Midbrain (tissue), 1 donor: Measurements from ENCODE around the gene MUC7.
"Not testable (repeated sequence)": the region's sequence is repeated elsewhere in the genome, so short reads cannot be mapped to it uniquely, and the experiment has no call there.

Experiments
- DNase-seq: peaks from one replicate; lab custom pipeline; 2025; lab: John Stamatoyannopoulos, UW

Gene MUC7

GRCh38 chr4:70471897-70472296 lies at the start of gene MUC7:
Gene MUC7 (plus strand): TSS chr4:70472197. CDS start chr4:70474022, 1,825 bp downstream.
- DNase-seq, result no peak

- DNase-seq, result no peak
These were observed 46.7 kb upstream of the MUC7 start for GRCh38 chr4:70425306-70425705.

GRCh38 chr4:70426789-70427188 lies 45.2 kb upstream of the MUC7 start:
- no peak for DNase-seq

GRCh38 chr4:70437197-70437596 lies 34.8 kb upstream of the MUC7 start:
- DNase-seq, result no peak

GRCh38 chr4:70442474-70442873 lies 29.5 kb upstream of the MUC7 start:
- no peak for DNase-seq

- DNase-seq, result no peak
These were observed 28.7 kb upstream of the MUC7 start for GRCh38 chr4:70443329-70443728.

- no peak for DNase-seq
These were observed 22.8 kb upstream of the MUC7 start for GRCh38 chr4:70449220-70449619.

GRCh38 chr4:70452946-70453345 lies 19.1 kb upstream of the MUC7 start:
- no peak for DNase-seq

GRCh38 chr4:70463335-70463734 lies 8.7 kb upstream of the MUC7 start:
- no peak for DNase-seq

- DNase-seq, result no peak
These were observed 1.7 kb downstream of the MUC7 start for GRCh38 chr4:70473679-70474078.

- no peak for DNase-seq
These were observed 16.8 kb downstream of the MUC7 start for GRCh38 chr4:70488748-70489147.

- DNase-seq, result peak; percentile 9
These were observed 24.2 kb downstream of the MUC7 start for GRCh38 chr4:70496231-70496630.

- DNase-seq, result not testable (repeated sequence)
These were observed 29.8 kb downstream of the MUC7 start for GRCh38 chr4:70501838-70502237.

- no peak for DNase-seq
These were observed 32.7 kb downstream of the MUC7 start for GRCh38 chr4:70504733-70505132.

- peak; percentile 67 for DNase-seq
These were observed 33.3 kb downstream of the MUC7 start for GRCh38 chr4:70505151-70505748.

GRCh38 chr4:70508801-70509200 lies 36.8 kb downstream of the MUC7 start:
- DNase-seq, result no peak

- no peak for DNase-seq
These were observed 39.4 kb downstream of the MUC7 start for GRCh38 chr4:70511365-70511764.

- no peak for DNase-seq
These were observed 43.6 kb downstream of the MUC7 start for GRCh38 chr4:70515367-70516250.

- no peak for DNase-seq
These were observed 46.3 kb downstream of the MUC7 start, which contains the start of gene AMTN for GRCh38 chr4:70518269-70518668. Gene AMTN (plus strand): TSS chr4:70518569. CDS start chr4:70518778, 209 bp downstream.

GRCh38 chr4:70518716-70519115 lies 46.7 kb downstream of the MUC7 start:
- DNase-seq, result no peak

- DNase-seq, result no peak
These were observed 50.6 kb downstream of the MUC7 start for GRCh38 chr4:70522626-70523025.

- no peak for DNase-seq
These were observed 59.0 kb downstream of the MUC7 start for GRCh38 chr4:70530997-70531396.

GRCh38 chr4:70531981-70532380 lies 60.0 kb downstream of the MUC7 start:
- DNase-seq, result no peak
